Measurements from ENCODE around the gene WDR77.
A peak's percentile ranks its signal among the peaks of the same experiment; 100 is the strongest.

The WDR77 gene

GRCh38 chr1:111399792-111400610 lies 49.1 kb downstream of the WDR77 start:
- peak; percentile 14 for DNase-seq (ENCODE audit: extremely low read depth, low read depth)
- peak; percentile 67 for TF ChIP-seq CTCF (IDR thresholded peaks at IDR 0.05; ENCODE audit: low read depth, low read length)

GRCh38 chr1:111392460-111392945 lies 56.6 kb downstream of the WDR77 start:
- DNase-seq (ENCODE audit: extremely low read depth, low read depth): no peak
- TF ChIP-seq CTCF (IDR thresholded peaks at IDR 0.05; ENCODE audit: low read depth, low read length): no peak

DNA sequence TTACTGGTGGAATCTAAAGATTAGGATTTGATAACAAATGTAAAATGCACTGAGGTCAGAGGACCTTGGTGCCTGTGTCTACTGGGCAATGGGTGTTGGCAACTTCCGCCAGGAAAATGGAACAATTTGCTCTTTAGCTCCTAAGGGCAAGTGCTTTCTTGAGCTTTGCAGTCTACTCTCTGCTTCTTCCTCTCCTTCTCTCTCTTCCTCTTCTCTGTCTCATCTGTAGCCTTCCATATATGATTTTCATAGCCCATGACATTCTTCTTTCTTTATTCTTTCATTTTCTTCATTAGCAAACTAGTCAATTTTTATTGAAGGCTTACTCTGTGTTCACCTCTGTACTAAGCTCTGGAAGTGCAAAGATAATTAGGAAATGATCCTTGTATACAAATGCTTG lies 57.0 kb downstream of the WDR77 start:
- no peak for TF ChIP-seq CTCF (IDR thresholded peaks at IDR 0.05; ENCODE audit: low read depth, low read length)
- DNase-seq (ENCODE audit: extremely low read depth, low read depth): no peak
